ENCODE results near the gene FCAR.
"Not testable (repeated sequence)": the region's sequence is repeated elsewhere in the genome, so short reads cannot be mapped to it uniquely, and the experiment has no call there.

Gene FCAR

DNA sequence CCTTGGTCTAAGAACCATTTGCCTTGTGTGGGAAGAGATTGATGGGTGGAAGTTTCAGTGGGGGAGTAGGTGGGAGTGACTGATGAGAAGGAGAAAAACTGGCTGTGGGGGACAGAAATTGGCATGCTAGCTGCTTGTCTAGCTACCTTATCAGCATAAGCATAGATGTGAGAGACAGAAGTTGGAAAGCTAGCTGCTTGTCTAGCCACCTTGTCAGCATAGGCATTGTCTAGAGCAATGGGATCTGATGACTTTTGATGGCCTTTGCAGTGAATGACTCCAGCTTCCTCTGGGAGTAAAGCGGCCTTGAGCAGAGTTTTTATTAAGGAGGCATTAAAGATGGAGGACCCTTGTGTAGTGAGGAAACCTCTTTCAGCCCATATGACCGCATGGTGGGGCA lies 22.0 kb downstream of the FCAR start:
- DNase-seq, result no peak

DNA sequence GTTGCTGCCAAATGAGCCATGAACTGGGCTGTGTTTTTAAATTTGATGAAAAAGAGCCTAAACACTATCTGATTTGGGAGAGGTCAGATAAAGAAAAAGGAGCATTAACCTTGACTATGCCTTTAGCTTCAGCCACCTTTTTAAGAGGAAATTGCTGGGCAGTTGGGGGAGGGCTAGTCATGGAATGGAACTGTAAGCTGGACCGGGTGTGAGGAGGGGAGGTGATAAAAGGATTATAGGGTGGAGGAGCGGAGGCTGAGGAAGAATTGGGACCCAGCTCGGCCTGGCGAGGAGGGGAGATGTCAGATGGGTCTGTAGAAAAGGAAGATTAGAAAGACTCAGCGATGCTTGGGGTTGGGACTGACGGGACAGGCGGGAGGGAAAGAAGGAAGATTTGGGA lies 24.6 kb downstream of the FCAR start:
- not testable (repeated sequence) for DNase-seq

DNA sequence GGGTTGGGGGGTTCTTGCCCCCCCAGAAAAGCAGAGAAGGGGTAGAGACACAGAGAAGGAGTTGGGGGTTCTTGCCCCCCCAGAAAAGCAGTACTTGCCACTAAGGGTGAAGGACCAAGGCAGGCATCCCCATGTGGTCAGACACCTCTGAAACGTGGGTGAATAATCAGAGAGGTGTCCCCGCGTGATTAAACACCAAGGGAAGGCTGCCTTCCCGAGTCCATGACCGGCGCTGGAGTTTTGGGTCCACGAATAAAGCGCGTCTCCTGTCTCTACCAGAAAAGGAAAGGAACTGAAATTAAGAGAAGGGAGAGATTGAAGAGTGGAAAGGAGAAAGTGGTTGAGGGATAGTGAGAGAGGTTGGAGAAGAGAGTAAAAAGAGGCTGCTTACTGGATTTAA lies 25.6 kb downstream of the FCAR start:
- not testable (repeated sequence) for DNase-seq

DNA sequence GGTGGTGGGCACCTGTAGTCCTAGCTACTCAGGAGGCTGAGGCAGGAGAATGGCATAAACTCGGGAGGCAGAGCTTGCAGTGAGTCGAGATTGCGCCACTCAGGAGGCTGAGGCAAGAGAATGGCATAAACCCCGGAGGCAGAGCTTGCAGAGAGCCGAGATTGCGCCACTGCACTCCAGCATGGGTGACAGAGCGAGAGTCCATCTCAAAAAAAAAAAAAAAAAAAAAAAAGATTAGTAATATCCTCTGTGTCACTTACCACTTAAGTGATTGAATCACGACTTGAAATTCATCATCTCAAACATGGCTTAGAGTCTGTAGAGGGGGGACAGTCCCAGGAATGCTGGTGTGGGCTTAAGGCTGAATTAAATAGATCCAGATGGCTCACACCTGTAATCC lies 27.1 kb downstream of the FCAR start:
- DNase-seq, result not testable (repeated sequence)

DNA sequence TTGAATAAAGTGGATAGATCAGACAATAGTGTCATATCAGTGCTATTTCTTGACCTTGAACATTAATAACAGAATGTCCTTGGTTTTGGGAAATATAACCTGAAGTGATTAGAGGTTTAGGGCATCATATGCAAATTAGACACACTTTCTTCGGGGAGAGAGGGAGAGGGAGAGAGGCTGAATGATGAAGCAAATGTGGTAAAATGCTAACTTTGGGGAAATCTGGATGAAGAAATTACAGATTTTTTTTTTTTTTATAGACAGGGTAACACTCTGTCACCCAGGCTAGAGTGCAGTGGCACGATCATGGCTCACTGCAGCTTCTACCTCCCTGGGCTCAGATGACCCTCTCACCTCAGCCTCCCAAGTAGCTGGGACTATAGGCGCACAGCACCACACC lies 28.0 kb downstream of the FCAR start:
- DNase-seq, result no peak

DNA sequence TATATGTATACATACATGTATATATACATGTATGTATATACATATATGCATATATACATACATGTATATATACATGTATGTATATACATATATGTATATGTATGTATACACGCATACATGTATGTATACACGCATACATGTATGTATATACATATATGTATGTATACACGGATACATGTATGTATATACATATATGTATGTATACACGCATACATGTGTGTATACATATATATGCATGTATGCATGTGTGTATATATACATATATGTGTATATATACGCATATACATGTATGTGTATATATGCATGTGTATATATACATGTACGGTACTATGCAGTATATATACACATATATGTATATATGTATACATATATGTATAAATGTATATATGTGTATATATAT lies 29.3 kb downstream of the FCAR start:
- DNase-seq, result no peak

DNA sequence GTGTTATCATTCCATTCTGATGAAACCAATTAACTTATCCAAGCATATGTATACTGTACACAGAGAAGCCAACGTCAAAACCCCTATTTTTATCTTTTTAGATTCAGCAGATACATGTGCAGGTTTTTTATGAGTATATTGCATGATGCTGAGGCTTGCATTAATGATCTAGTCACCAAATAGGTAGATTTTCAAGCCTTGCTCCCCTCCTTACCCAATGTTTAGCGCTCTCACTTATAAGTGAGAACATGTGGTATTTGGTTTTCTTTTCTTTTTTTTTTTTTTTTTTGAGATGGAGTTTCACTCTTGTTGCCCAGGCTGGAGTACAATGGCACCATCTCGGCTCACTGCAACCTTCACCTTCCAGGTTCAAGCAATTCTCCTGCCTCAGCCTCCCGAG lies 30.2 kb downstream of the FCAR start:
- not testable (repeated sequence) for DNase-seq

DNA sequence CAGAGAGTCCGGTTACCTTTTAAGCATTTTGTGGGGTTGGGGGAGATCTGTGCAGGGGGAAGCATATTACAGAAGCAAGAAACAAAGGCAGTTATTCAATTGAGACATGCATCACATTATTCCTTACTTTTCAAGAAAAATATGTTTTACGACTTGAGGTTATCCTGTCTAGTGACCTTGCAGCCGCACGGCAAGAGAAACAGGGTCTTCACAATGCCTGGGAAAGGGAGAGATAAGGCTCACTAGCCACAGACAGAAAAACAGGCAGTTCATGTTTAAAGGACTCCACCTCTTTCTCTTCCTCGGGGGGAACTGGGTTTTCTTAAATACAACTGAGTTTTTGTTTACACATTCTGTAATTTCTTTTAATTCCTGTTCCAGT lies 31.4 kb downstream of the FCAR start:
- no peak for DNase-seq

DNA sequence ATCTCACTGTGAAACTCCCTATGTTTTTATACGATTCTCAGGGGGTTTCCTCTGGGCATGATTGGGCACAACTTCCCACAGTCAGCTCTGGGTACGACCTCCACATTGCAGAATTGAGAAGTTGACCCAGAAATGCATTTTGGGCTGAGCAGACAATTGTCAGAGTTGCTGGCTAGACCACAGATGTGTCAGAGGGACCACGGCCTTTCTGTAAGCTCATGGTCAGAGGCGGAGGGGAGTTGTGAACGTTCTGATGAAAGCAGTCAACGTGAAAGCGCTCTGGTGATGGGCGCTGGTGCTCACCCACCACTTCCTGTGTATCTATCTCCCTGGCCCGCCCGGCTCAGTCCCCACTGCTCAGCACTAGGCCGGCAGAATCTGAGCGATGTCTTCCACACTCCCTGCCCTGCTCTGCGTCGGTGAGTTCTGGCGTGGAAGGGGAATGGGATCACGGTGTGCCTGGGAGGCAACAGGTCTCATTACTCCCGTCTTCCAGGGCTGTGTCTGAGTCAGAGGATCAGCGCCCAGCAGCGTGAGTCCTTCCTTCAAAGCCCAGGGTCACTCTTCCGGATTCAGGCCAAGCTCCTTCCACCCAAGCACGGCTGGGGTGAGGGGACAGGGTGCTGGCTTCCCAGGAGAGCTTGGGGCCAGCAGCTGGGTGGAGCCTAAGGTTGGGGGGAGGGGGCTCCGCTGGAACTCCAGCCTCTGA lies 31.9 kb downstream of the FCAR start, which contains the start of gene NCR1:
Gene NCR1 (plus strand): TSS at position 346 of the 709 bp plus-strand sequence. CDS start 40 bp downstream, at position 386.
- DNase-seq, result no peak

DNA sequence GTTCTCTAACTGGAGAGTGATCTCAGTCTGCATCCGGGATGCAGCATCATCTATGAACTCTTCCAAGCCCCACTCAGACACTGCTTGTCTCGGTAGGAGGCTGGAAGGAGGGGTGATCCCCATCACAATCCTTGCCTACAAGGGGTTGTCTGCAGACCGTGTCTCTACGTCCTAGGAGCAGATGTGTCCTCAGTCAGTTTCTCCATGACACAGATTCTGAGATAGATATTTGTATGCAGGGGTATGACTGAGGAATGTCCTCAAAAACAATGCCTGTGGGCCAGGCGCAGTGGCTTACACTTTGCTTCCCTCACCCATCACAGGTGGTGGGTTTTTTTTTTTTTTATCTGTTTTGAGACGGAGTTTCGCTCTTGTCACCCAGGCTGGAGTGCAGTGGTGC lies 32.8 kb downstream of the FCAR start:
- DNase-seq, result no peak

DNA sequence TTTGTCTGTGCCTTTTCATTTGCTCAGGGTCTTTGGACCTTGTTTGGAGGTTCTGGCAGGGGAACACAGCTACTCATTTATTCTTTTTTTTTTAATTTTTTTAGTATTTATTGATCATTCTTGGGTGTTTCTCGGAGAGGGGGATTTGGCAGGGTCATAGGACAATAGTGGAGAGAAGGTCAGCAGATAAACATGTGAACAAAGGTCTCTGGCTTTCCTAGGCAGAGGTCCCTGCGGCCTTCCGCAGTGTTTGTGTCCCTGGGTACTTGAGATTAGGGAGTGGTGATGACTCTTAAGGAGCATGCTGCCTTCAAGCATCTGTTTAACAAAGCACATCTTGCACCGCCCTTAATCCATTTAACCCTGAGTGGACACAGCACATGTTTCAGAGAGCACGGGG lies 33.9 kb downstream of the FCAR start:
- DNase-seq, result not testable (repeated sequence)

DNA sequence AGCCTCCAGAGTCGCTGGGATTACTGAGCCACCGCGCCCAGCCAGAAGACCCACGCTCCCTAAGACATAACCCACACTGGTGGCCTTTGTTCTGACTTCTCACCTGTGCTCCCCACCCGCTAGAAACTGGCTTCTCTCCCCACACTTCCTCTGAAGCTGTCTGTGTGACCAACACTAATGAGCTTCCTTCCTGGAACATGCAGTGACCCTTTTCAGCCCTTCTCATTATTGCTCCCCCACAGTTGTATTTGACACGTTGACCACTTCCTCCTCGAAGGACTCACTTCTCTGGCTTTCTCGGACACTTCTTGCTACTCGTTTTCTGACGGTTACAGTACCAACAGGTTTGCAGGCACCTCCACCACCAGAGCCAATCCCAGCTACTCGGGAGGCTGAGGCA lies 42.8 kb downstream of the FCAR start:
- no peak for DNase-seq

DNA sequence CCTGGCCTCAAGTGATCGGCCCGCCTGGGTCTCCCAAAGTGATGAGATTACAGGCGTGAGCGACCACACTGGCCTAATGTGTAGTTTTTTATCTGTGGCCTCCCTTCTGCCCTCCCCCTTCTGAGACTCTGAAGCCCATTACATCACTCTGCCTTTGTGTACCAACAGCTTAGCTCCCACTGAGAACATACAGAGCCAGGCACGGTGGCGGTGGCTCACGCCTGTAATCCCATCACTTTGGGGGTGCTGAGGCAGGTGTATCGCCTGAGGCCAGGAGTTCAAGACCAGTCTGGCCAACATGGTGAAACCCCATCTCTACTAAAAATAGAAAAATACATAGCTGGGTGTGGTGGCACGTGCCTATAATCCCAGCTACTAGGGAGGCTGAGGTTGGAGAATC lies 44.5 kb downstream of the FCAR start:
- no peak for DNase-seq

DNA sequence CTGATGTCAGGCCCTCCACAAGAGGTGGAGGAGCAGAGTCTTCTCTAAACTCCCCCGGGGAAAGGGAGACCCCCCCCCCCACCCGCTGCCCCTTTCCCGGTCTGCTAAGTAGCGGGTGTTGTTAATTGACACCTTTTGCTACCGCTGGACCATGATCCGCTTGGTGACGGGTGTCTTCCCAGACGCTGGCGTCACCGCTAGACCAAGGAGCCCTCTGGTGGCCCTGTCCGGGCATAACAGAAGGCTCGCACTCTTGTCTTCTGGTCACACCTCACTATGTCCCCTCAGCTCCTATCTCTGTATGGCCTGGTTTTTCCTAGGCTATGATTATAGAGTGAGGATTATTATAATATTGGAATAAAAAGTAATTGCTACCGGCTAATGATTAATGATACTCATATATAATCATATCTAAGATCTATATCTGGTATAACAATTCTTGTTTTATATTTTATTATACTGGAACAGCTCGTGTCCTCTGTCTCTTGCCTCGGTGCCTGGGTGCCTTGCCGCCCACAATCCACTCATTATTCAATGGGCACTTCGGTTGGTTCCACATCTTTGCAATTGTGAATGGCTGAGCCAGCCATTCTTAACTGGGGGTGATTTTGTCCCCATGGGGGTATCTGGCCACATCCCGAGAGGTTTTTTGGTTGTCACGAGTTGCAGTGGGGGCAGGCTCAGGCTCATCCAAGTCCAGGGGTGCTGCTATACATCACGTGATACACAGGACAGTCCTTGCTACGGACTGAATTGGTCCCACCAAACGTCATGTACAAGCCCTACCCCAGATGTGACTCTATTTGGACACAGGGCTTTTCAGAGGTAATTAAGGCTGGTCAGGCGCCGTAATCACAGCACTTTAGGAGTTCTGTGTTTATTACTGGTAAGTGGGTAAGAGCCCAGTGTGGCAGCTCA lies 45.9 kb downstream of the FCAR start:
- DNase-seq, result not testable (repeated sequence)

DNA sequence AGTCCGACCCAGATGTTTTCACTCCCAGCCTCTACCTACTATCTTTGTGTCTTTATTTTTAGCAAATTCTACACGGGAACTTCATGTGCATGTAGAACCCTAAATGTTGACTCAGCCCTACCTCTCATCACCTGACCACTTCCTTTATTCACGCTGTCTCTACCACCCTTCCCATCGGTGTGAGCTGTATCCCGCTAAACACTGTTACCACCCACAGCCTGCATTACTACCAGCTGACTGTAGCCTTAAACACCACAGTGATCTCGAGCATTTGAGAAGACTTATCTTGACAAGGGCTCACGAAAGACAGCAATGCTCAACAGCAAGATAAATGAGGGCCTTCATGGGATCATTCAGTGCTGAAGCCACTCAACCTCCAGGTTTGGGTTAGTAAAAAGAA lies 47.0 kb downstream of the FCAR start:
- no peak for DNase-seq

DNA sequence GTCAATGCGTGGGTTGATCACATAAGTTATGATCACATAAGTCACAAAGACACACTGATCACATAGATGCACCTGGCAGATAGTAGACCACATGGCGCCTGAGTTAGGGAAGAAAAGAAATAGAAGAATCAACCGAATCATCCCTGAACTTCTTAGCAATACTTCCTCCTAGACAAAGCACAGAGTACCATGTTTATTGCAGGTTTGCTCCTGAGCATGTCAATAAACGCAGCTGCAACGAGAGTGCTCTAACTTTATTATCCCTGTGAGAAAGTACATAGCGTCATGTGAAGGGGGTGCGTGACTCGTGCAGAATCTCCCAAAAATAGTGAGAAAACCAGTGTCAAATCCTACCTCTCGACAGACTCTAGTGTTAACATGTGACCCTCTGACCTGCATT lies 49.2 kb downstream of the FCAR start:
- no peak for DNase-seq

DNA sequence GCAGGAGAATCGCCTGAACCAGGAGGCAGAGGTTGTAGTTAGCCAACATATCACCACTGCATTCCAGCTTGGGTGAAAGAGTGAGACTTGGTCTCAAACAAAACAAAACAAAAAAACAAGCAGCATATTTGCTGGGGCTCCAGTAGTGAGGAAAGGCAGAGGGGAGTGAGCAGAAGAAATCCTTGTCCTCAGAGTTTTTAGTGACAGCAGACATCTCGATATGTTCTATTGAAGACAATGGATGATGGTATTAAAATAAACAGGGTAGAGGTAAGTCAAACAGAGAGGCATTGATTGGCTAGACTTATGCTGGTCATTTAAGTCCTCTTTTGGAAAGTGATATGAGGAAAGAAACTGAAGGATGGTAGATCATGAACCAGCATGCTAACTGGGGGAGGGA lies 54.3 kb downstream of the FCAR start:
- DNase-seq, result no peak

DNA sequence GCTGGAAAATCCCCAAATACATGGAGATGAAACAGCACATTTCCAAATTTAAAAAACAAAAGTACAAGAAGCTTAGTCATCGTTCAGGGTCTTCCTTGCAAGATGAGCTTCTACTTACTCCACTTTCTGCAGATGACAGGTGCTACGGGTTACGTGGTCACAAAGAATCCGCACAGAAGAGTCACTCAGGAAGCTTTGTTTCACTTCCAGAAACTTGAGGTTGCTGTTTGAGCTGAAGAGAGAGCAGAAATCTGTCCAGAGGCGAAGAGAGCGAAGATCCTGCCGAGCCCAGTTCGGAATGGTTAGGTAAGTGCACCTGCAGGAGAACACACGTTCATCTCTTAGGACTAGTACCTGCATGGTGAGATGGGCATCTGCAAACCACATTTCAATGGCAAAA lies 63.9 kb downstream of the FCAR start:
- DNase-seq, result no peak

DNA sequence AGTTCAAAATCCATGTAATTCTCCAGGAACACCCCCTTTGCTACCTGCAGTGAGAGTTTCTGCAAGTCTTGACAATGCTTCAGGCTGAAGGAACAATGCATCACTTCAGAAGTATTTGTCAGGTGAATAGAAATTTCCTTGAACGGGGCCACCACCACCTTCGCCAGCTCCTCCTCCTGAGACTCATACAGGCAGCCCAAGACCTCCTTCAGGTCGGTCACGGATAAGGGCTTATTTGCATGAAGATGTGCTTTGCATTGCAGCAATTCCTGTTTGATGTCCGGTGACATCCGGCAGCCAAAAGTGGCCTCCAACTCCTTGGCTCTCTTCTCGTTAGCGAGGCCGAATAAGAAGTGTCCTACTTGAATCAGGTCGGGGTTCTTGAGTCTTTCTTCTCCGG lies 64.9 kb downstream of the FCAR start:
- DNase-seq, result no peak

DNA sequence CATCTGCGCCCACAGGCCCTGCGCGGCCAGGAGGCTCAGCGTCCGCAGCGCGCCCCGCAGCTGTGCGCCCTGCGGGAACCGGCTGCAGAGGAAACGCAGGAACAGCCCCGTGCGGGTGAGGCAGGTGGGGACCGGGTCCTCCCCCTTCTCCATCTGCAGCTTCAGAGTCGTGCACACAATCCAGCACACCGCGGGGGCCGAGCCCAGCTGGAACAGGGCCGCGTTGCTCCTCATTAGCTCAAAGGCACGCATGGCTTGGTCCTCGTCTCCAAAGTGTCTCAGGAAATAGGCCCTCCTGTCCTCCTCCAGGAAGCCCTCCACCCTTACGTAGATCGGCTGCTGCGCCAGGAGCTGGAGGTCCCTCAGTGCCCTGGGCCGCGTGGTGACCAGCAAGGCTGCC lies 65.5 kb downstream of the FCAR start:
- DNase-seq, result not testable (repeated sequence)
